ENCODE results near the gene VPS33A. TPM values are rescaled to one million over a fixed set of nuclear protein-coding genes. Genes with fewer than 3 reads are reported as not detected.

The VPS33A gene
- total RNA-seq, 4 donors from 2014 or later: 12.6 to 23.6 (median 19.2) TPM

DNA sequence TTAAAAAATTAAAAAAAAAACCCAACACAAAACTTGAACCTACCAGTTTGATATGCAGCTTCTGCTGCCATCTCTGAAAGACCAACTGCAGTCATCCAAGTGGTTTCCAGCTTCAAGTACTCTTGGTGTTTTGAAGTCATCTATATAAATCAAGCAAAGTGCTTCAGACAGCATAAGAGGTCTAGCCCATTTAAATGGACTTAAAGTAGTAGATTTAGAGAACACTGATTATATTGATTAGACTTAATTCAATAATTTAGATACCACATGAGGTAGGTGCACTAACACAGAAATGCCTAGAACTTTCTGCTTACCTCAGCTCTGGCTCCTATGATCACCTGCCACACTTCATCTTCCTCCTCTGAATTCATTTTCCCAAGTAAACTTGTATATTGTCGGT lies 49.8 kb downstream of the VPS33A start:
- H3K36me3 ChIP-seq: peaks cover 10 to 100% (median 18%) of the 10 kb centered on the region in 3 donors
- TF ChIP-seq, protein P1, sequence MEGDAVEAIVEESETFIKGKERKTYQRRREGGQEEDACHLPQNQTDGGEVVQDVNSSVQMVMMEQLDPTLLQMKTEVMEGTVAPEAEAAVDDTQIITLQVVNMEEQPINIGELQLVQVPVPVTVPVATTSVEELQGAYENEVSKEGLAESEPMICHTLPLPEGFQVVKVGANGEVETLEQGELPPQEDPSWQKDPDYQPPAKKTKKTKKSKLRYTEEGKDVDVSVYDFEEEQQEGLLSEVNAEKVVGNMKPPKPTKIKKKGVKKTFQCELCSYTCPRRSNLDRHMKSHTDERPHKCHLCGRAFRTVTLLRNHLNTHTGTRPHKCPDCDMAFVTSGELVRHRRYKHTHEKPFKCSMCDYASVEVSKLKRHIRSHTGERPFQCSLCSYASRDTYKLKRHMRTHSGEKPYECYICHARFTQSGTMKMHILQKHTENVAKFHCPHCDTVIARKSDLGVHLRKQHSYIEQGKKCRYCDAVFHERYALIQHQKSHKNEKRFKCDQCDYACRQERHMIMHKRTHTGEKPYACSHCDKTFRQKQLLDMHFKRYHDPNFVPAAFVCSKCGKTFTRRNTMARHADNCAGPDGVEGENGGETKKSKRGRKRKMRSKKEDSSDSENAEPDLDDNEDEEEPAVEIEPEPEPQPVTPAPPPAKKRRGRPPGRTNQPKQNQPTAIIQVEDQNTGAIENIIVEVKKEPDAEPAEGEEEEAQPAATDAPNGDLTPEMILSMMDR (IDR thresholded peaks at IDR 0.05): no peak
- TF ChIP-seq EP300 (IDR thresholded peaks at IDR 0.05): no peak
- no peaks in the 10 kb centered on the region for H3K27me3 ChIP-seq
- DNase-seq (ENCODE audit: low spot score in 2 of 2): no peak
- H3K27ac ChIP-seq: no peak overlapping the region
- no peaks in the 10 kb centered on the region for H3K4me1 ChIP-seq
- no peaks in the 10 kb centered on the region for H3K9me3 ChIP-seq
- 95 to 98% methylated on average over 1 of the region's 1 CpG for WGBS, 2 donors
- H3K4me3 ChIP-seq: no peak overlapping the region

DNA sequence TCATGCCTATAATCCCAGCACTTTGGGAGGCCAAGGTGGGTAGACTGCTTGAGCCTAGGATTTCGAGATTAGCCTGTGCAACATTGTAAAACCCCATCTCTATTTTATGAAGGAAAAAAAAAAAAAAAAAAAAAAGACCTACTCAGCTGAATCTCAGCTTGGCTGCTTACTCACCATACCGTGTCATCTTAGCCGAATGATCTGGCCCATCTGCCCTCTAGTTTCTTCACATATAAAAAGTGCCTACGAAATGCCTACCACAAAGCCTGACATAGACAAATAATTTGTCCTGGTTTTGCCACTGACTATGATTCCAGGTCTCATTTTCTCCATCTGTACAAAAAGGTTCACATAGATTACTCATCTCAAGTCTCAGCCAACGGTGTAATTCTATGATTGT lies 50.5 kb downstream of the VPS33A start:
- TF ChIP-seq POLR2A (IDR thresholded peaks at IDR 0.05): no peak
- TF ChIP-seq, protein P1 (IDR thresholded peaks at IDR 0.05): no peak
- TF ChIP-seq EP300 (IDR thresholded peaks at IDR 0.05): no peak
- Histone ChIP-seq H3K4me1 (no peaks in the 10 kb centered on the region), H3K4me3 (no peak overlapping the region), H3K36me3 (peaks cover 10 to 99% (median 23%) of the 10 kb centered on the region in 3 donors), H3K9me3 (no peaks in the 10 kb centered on the region), H3K27me3 (no peaks in the 10 kb centered on the region), H3K27ac (no peak overlapping the region)
- WGBS, 2 donors: 87 to 91% methylated on average over 5 of the region's 5 CpGs
- DNase-seq (ENCODE audit: low spot score in 2 of 2): no peak

DNA sequence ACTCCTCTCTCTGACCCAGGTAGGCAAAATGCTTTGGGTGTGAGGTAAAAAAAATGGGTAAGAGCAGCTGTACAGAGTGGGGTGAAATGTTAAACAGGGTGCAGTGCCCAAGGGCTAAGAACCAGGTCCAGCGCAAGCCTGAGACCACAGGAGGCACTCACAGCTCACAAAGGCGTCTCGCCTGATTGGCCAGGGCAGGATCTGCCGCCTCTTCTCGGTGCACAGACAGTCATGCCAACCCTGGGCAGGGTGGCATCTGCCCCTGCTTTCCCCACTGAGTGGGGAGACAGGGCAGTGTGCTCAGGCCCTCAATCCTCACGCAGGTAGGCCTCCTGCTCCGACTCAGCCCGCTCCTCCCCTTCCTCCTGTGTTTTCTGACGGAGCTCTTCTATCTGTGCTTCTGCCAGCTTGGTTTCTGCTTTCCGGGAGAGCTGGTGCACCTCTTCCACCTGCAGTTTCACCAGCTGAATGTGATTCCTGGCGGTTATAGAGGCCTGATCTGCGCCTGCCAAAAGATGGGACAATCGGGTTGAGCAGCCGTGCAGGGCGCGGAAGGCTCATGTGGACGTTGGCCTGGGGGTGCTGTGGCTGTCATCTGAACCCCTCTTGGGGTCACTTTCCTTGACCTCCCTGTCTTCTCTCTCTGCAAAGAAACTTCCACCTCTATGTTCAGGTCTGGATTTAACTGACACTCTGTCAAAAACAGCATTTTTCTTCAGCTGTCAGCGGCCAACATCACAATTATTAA lies 58.0 kb downstream of the VPS33A start:
- 88 to 90% methylated on average over 18 of the region's 18 CpGs for WGBS, 2 donors
- Histone ChIP-seq H3K36me3 (peaks cover 0 to 71% (median 18%) of the 10 kb centered on the region in 3 donors), H3K27ac (no peak overlapping the region), H3K9me3 (no peaks in the 10 kb centered on the region), H3K4me1 (peaks cover 0 to 28% (median 4%) of the 10 kb centered on the region in 4 donors), H3K4me3 (no peak overlapping the region), H3K27me3 (peaks cover 0 to 18% of the 10 kb centered on the region in 2 donors)
- no peak for TF ChIP-seq POLR2A (IDR thresholded peaks at IDR 0.05)
- TF ChIP-seq EP300 (IDR thresholded peaks at IDR 0.05): no peak
- TF ChIP-seq, protein P1 (IDR thresholded peaks at IDR 0.05): no peak
- DNase-seq (ENCODE audit: low spot score in 2 of 2): no peak

DNA sequence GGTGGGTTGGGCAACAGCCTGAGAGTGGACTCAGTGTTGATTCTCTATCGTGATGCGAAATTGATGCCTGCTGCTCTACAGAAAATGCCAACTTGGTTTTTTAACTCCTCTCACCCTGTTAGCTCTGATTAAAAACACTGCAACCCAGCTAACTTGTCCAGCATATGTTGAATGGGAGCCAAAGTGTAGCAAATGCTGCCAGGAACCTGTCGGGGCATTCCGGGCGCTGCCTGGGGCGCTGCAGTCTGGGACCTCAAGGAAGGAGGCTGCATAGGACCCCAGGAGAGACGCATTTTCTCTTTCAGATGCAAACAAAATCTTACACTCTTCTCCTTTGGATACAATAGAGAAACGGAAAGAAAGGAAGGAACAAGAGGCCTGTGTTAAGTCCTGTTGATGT lies 58.9 kb downstream of the VPS33A start:
- no peak for DNase-seq (ENCODE audit: low spot score in 2 of 2)
- WGBS, 2 donors: 83 to 86% methylated on average over 8 of the region's 8 CpGs
- H3K27ac ChIP-seq: no peak overlapping the region

DNA sequence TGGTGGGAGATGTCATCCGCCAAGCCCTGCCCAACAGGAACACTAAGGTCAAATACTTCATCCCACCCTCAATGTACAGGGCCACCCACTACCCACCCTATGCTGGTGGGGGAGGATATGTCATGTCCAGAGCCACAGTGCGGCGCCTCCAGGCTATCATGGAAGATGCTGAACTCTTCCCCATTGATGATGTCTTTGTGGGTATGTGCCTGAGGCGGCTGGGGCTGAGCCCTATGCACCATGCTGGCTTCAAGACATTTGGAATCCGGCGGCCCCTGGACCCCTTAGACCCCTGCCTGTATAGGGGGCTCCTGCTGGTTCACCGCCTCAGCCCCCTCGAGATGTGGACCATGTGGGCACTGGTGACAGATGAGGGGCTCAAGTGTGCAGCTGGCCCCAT lies 59.3 kb downstream of the VPS33A start:
- no peak overlapping the region for H3K27ac ChIP-seq
- TF ChIP-seq, protein P1 (IDR thresholded peaks at IDR 0.05): no peak
- TF ChIP-seq EP300 (IDR thresholded peaks at IDR 0.05) (no peak), POLR2A (IDR thresholded peaks at IDR 0.05) (no peak)
- H3K4me1 ChIP-seq: peaks cover 0 to 35% (median 10%) of the 10 kb centered on the region in 4 donors
- H3K9me3 ChIP-seq: no peaks in the 10 kb centered on the region
- peaks cover 5 to 31% of the 10 kb centered on the region in 2 donors for H3K27me3 ChIP-seq
- no peak for DNase-seq (ENCODE audit: low spot score in 2 of 2)
- no peak overlapping the region for H3K4me3 ChIP-seq
- 81 to 97% methylated on average over 6 to 8 of the region's 8 CpGs for WGBS, 2 donors
- peaks cover 0 to 58% (median 16%) of the 10 kb centered on the region in 3 donors for H3K36me3 ChIP-seq

More for the DNA sequence above, 58.9 kb downstream of the VPS33A start:
- peaks cover 0 to 35% (median 10%) of the 10 kb centered on the region in 4 donors for H3K4me1 ChIP-seq
- no peaks in the 10 kb centered on the region for H3K9me3 ChIP-seq
- peaks cover 5 to 26% of the 10 kb centered on the region in 2 donors for H3K27me3 ChIP-seq
- H3K4me3 ChIP-seq: no peak overlapping the region
- H3K36me3 ChIP-seq: peaks cover 0 to 62% (median 16%) of the 10 kb centered on the region in 3 donors
- TF ChIP-seq EP300 (IDR thresholded peaks at IDR 0.05) (no peak), POLR2A (IDR thresholded peaks at IDR 0.05) (no peak)
- TF ChIP-seq, protein P1 (IDR thresholded peaks at IDR 0.05): no peak
